GM12878 (cell line): ENCODE data around the gene MYL3. TPM values are rescaled to one million over a fixed set of nuclear protein-coding genes. Genes with fewer than 3 reads are reported as not detected.

Source experiments
- ATAC-seq: fragments of 200-7000 bp; cut with Tn5 transposase; 3 replicates; pipeline ENCODE4 v1.9.1; 2020; ENCODE audit warnings: mild to moderate bottlenecking, moderate library complexity
- BruUV-seq: library from RNA; stranded (reverse); fragments of 400-500 nt; replicated peaks from 2 replicates; lab custom pipeline; 2021; lab: Mats Ljungman, UMichigan
- CTCF ChIA-PET: fragments of 300-600 bp; sonication (Branson Sonifier 250); formaldehyde crosslinking; extraction: SDS; loops from one replicate; lab custom pipeline; 2021; ENCODE audit warnings: inconsistent platforms; lab: Yijun Ruan, JAX
- POLR2A ChIA-PET: fragments of 350-600 bp; formaldehyde crosslinking; extraction: SDS; loops from one replicate; lab custom pipeline; 2021; ENCODE audit warnings: inconsistent platforms; lab: Charles Lee
- RAD21 ChIA-PET: fragments of 300-600 bp; sonication (Branson Sonifier 250); formaldehyde crosslinking; loops from one replicate; lab custom pipeline; 2023; ENCODE audit warnings: antibody characterized with exemption; ENCODE audit not compliant: unreplicated experiment; lab: Charles Lee
- SMC1A ChIA-PET: fragments of 300-600 bp; sonication (Branson Sonifier 250); formaldehyde crosslinking; loops from one replicate; lab custom pipeline; 2023; ENCODE audit not compliant: unreplicated experiment, uncharacterized antibody; lab: Charles Lee
- DNase-seq: peaks from one replicate; pipeline ENCODE4 v3.0.0-alpha.2; 2011; ENCODE audit warnings: low read depth, low spot score
- FAIRE-seq: peaks from 3 replicates; lab custom pipeline; 2011; peaks lifted over from hg19 to GRCh38; lab: Jason Lieb, UNC
- H2AFZ ChIP-seq: 2 replicates; pipeline ENCODE4 v1.6.0; 2011; ENCODE audit warnings: low read depth, low read length, control low read depth; ENCODE audit not compliant: control insufficient read depth
- H3K27ac ChIP-seq: 2 replicates; pipeline ENCODE4 v1.5.1; 2011; ENCODE audit warnings: control low read depth; ENCODE audit not compliant: control insufficient read depth, insufficient read depth
- H3K27me3 ChIP-seq, 2 experiments: replicated peaks in 1 of 2; 2 replicates each; pipeline versions ENCODE4 v1.6.0 to v1.6.1; 2011; ENCODE audit warnings: low read length in 1 of 2; ENCODE audit not compliant: control insufficient read depth in 2 of 2, insufficient read depth in 2 of 2
- H3K36me3 ChIP-seq, 2 experiments: 2 replicates each; pipeline ENCODE4 v1.5.1; 2011; ENCODE audit warnings: low read length in 1 of 2; ENCODE audit not compliant: control insufficient read depth in 2 of 2, insufficient read depth in 2 of 2
- H3K4me1 ChIP-seq: 2 replicates; pipeline ENCODE4 v1.6.1; 2011; ENCODE audit warnings: mild to moderate bottlenecking, low read length, moderate library complexity, mixed read lengths; ENCODE audit not compliant: control insufficient read depth, insufficient read depth
- H3K4me2 ChIP-seq: 2 replicates; pipeline ENCODE4 v1.6.0; 2011; ENCODE audit warnings: control low read depth; ENCODE audit not compliant: control insufficient read depth, insufficient read depth
- H3K4me3 ChIP-seq: fragments of 200-600 bp; sonication (generic); 2 replicates; pipeline ENCODE4 v1.5.1; 2016
- H3K79me2 ChIP-seq: 2 replicates; pipeline ENCODE4 v1.6.0; 2011; ENCODE audit warnings: low read length; ENCODE audit not compliant: control insufficient read depth, insufficient read depth
- H3K9ac ChIP-seq: 2 replicates; pipeline ENCODE4 v1.8.0; 2011; ENCODE audit warnings: low read length, control low read depth, mixed read lengths; ENCODE audit not compliant: control insufficient read depth, insufficient read depth
- H3K9me3 ChIP-seq: replicated peaks from 3 replicates; pipeline ENCODE4 v1.5.1; 2011; ENCODE audit warnings: mild to moderate bottlenecking, low read length; ENCODE audit not compliant: control insufficient read depth, insufficient read depth
- H4K20me1 ChIP-seq: 2 replicates; pipeline ENCODE4 v1.6.0; 2011; ENCODE audit not compliant: control insufficient read depth, insufficient read depth
- ASH2L ChIP-seq: fragments of 300-600, 200-600 bp; sonication (generic); IDR thresholded peaks from 2 replicates; pipeline ENCODE4 v1.6.1; 2017; ENCODE audit warnings: low read depth, mild to moderate bottlenecking, borderline replicate concordance
- ETV6 ChIP-seq, 2 experiments: fragments of 450-650 bp in 1 of 2; IDR thresholded peaks in 1 of 2; conservative IDR thresholded peaks in 1 of 2; 2 replicates each; pipeline ENCODE4 v1.6.1; 2014; ENCODE audit warnings: antibody characterized with exemption in 1 of 2, borderline replicate concordance in 1 of 2, low read depth in 1 of 2, mild to moderate bottlenecking in 1 of 2, moderate library complexity in 1 of 2
- GABPA ChIP-seq: IDR thresholded peaks from 2 replicates; pipeline ENCODE4 v1.6.1; 2014; ENCODE audit warnings: antibody characterized with exemption, low read depth, mild to moderate bottlenecking, inconsistent platforms
- HDGF ChIP-seq: fragments of 450-650 bp; IDR thresholded peaks from 2 replicates; pipeline ENCODE4 v1.6.1; 2016; ENCODE audit warnings: antibody characterized with exemption
- RB1 ChIP-seq: fragments of 450-650 bp; formaldehyde crosslinking; IDR thresholded peaks from 2 replicates; pipeline ENCODE4 v1.6.1; 2017; ENCODE audit warnings: mild to moderate bottlenecking, borderline replicate concordance
- RBBP5 ChIP-seq: fragments of 200-600 bp; sonication (generic); conservative IDR thresholded peaks from 2 replicates; pipeline ENCODE4 v1.6.1; 2016
- SUZ12 ChIP-seq: fragments of 200-600 bp; sonication (generic); IDR thresholded peaks from one replicate; pipeline ENCODE4 v1.6.1; 2018; ENCODE audit warnings: antibody characterized with exemption, mild to moderate bottlenecking; ENCODE audit not compliant: unreplicated experiment
- TCF3 ChIP-seq: IDR thresholded peaks from 2 replicates; pipeline ENCODE4 v1.6.1; 2012; ENCODE audit warnings: low read depth, mild to moderate bottlenecking, low read length, borderline replicate concordance; ENCODE audit not compliant: insufficient read depth
- ZBTB33 ChIP-seq: fragments of 450-650 bp; IDR thresholded peaks from 2 replicates; pipeline ENCODE4 v1.6.1; 2017; ENCODE audit warnings: mild to moderate bottlenecking
- WGBS: methylation state at CpG from one replicate; pipeline ENCODE4 v1.1.6; 2016; ENCODE audit warnings: low lambda C conversion rate; ENCODE audit not compliant: insufficient replicate concordance, insufficient coverage; ENCODE audit errors: missing lambda C conversion rate; 5-methylcytosine and 5-hydroxymethylcytosine counted together
- in situ Hi-C: fragments of 300-500 bp; cut with MboI; formaldehyde crosslinking; loops from 9 replicates; pipeline ENCODE4 v1.14.3; 2018; ENCODE audit warnings: mixed read lengths
- intact Hi-C: fragments of 100-400 bp; cut with micrococcal nuclease; formaldehyde crosslinking; loops from one replicate; pipeline ENCODE4 v1.14.2; 2022; ENCODE audit not compliant: unreplicated experiment
- polyA plus RNA-seq, 11 experiments: library from polyadenylated mRNA; depleted of rRNA in 4 of 11; unstranded in 6 of 11; stranded (reverse) in 5 of 11; fragments of >200 nt; fragmentation: Nextera tagmentation in 4 of 11; fragmentation: Illumina TruSeq in 1 of 11; extraction: Ambion mirVana in 4 of 11; extraction: Trizol in 1 of 11; gene quantifications; 1 replicate in 1 of 11; 2 replicates in 10 of 11; pipeline versions ENCODE4 v1.2.1 to v1.2.3, GENCODE V29; 2011 to 2016; ENCODE audit warnings: inconsistent platforms in 2 of 11, missing spikeins in 2 of 11, low read depth in 1 of 11
- total RNA-seq, 4 experiments: library from RNA; depleted of rRNA in 3 of 4; stranded (reverse); fragments of >200 nt in 3 of 4; fragmentation: Illumina TruSeq in 1 of 4; extraction: Trizol in 1 of 4; gene quantifications; 2 replicates each; pipeline versions ENCODE4 v1.2.1 to v1.2.3, GENCODE V29; 2013 to 2021
- TF ChIP-seq, protein P1 (sequence below): fragments of 450-650 bp; IDR thresholded peaks from 2 replicates; pipeline ENCODE4 v1.6.1; 2016; ENCODE audit warnings: mild to moderate bottlenecking

The MYL3 gene
- total and polyA plus RNA-seq, 10 of the 15 experiments (the other 5 are each of a cell fraction or from before 2014, with no cell fraction given) = 0.40 TPM; not detected in 9

DNA sequence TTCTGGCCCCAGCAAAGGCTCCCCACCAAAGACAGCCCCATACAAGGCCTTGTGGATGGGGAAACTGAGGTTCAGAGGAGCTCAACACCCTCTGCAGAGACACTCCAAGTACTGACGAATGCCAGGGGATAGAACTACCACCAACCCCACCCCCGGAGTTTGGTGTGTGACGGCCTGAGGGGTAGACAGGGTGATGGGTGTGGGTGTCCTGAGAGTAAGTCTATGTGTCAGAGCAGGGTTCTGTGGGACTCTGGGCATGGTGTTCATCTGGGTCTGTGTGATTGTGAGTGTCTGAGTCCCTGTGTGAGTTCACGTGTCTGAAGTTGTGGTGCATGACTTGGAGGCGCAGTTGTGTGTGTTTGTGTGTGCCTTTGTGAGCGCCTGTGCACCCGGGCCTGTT is 21.7 kb upstream of the MYL3 start:
- H3K9ac ChIP-seq = no peak overlapping the region
- no peaks in the 10 kb centered on the region for H3K79me2 ChIP-seq
- CTCF ChIA-PET = interaction anchor here (1.1 to 1.2 kb wide), 2 partner anchors 10 to 12 kb away, joined by 3 to 6 read pairs; no protein-coding TSS in a partner anchor
- no peak overlapping the region for H3K27ac ChIP-seq
- DNase-seq = no peak
- intact Hi-C loops = no loop called here
- no peaks in the 10 kb centered on the region for H3K36me3 ChIP-seq
- SMC1A ChIA-PET = interaction anchor here (1.4 kb wide), 1 partner anchor 11 kb away, joined by 3 read pairs; no protein-coding TSS in a partner anchor
- 34% methylated on average over 7 of the region's 7 CpGs for WGBS
- peaks cover 11 to 17% of the 10 kb centered on the region in 2 experiments for H3K27me3 ChIP-seq
- H2AFZ ChIP-seq = no peak overlapping the region
- RAD21 ChIA-PET = no interaction called here
- ATAC-seq = no peak
- no peaks in the 10 kb centered on the region for H4K20me1 ChIP-seq
- TF ChIP-seq, protein P1, sequence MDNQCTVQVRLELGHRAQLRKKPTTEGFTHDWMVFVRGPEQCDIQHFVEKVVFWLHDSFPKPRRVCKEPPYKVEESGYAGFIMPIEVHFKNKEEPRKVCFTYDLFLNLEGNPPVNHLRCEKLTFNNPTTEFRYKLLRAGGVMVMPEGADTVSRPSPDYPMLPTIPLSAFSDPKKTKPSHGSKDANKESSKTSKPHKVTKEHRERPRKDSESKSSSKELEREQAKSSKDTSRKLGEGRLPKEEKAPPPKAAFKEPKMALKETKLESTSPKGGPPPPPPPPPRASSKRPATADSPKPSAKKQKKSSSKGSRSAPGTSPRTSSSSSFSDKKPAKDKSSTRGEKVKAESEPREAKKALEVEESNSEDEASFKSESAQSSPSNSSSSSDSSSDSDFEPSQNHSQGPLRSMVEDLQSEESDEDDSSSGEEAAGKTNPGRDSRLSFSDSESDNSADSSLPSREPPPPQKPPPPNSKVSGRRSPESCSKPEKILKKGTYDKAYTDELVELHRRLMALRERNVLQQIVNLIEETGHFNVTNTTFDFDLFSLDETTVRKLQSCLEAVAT = no peak
- TF ChIP-seq SUZ12 (no peak), ZBTB33 (no peak), ASH2L (no peak), HDGF (no peak), RBBP5 (no peak), RB1 (no peak), GABPA (no peak), ETV6 (conservative IDR thresholded peaks at IDR 0.05 in 1 of 2, IDR thresholded peaks at IDR 0.05 in 1 of 2; ENCODE audit: borderline replicate concordance in 1 of 2, low read depth in 1 of 2) (no peak), TCF3 (no peak)
- FAIRE-seq = no peak
- no peak overlapping the region for H3K4me3 ChIP-seq
- no TSS peak for BruUV-seq
- H3K4me1 ChIP-seq = no peaks in the 10 kb centered on the region
- POLR2A ChIA-PET = no interaction called here
- in situ Hi-C loops = no loop called here
- H3K4me2 ChIP-seq = no peak overlapping the region
- H3K9me3 ChIP-seq = no peaks in the 10 kb centered on the region
